22Rv1 (cell line): ENCODE data around the gene MYLIP.

Experiments
- CTCF ChIP-seq: fragments of 450-650 bp; IDR thresholded peaks from 2 replicates; pipeline ENCODE4 v1.5.1; 2017; ENCODE audit warnings: mild to moderate bottlenecking
- ZFX ChIP-seq: fragments of 450-650 bp; IDR thresholded peaks from 2 replicates; pipeline ENCODE4 v1.6.1; 2017; ENCODE audit warnings: antibody characterized with exemption, borderline replicate concordance

- no peak for TF ChIP-seq CTCF
- TF ChIP-seq ZFX = no peak
Measured at GRCh38 chr6:16127471-16127870, 1.4 kb upstream of the MYLIP start.
